Measurements from ENCODE around the gene VPS35L. TPM values are rescaled to one million over a fixed set of nuclear protein-coding genes. Genes with fewer than 3 reads are reported as not detected.

Gene VPS35L
- total and polyA plus RNA-seq, 2 donors (not counting 1 experiment from before 2014, with no cell fraction given): 17.5 to 62.1 TPM

- Mint-ChIP-seq H3K4me3 (no peak overlapping the region), H3K9me3 (ENCODE audit: insufficient read depth) (no peaks in the 10 kb centered on the region), H3K27me3 (no peaks in the 10 kb centered on the region), H3K4me1 (peaks cover 27% of the 10 kb centered on the region), H3K27ac (no peak overlapping the region)
- H3K4me3 ChIP-seq (ENCODE audit: control extremely low read depth in 1 of 5, extremely low read depth in 1 of 5, insufficient read depth in 1 of 5, low read depth in 2 of 5, low read length in 4 of 5): no peak overlapping the region
- H2AFZ ChIP-seq (ENCODE audit: insufficient read depth, low read depth, low read length, poor library complexity, severe bottlenecking): no peak overlapping the region
- H3K27ac ChIP-seq (ENCODE audit: low read length in 2 of 2): no peak overlapping the region
- H3K79me2 ChIP-seq (ENCODE audit: control insufficient read depth, insufficient read depth, low read length): peaks cover 33% of the 10 kb centered on the region
- no peaks in the 10 kb centered on the region for H4K20me1 ChIP-seq (ENCODE audit: control insufficient read depth, insufficient read depth, low read length, poor library complexity, severe bottlenecking)
- DNase-seq (no peak), ATAC-seq (ENCODE audit: low read depth) (no peak)
- H3K27me3 ChIP-seq (replicated peaks in 1 of 4; ENCODE audit: control extremely low read depth in 1 of 4, control insufficient read depth in 3 of 4, insufficient read depth in 4 of 4, low read length in 3 of 4): no peaks in the 10 kb centered on the region
- ChIA-PET CTCF (interaction anchor here (1.4 to 1.5 kb wide), 2 partner anchors 12 to 13 kb away, joined by 5 to 6 read pairs; no protein-coding TSS in a partner anchor), POLR2A (no interaction called here)
- no peak overlapping the region for H3K4me2 ChIP-seq (replicated peaks; ENCODE audit: low read depth, low read length, poor library complexity, severe bottlenecking)
- no CpG with 5 or more reads among the region's 2 CpGs for WGBS (ENCODE audit: insufficient coverage)
- intact Hi-C loops (cut with micrococcal nuclease): no loop called here
- TF ChIP-seq CTCF (IDR thresholded peaks at IDR 0.05): no peak
- TF ChIP-seq EZH2 (IDR thresholded peaks at IDR 0.05; ENCODE audit: borderline replicate concordance, insufficient read depth, low read depth, low read length, poor library complexity, severe bottlenecking): no peak
- H3K4me1 ChIP-seq (ENCODE audit: control insufficient read depth in 2 of 2, insufficient read depth in 2 of 2, low read length in 2 of 2): peaks cover 7 to 8% of the 10 kb centered on the region in 2 donors
- H3K36me3 ChIP-seq (replicated peaks in 1 of 2; ENCODE audit: control extremely low read depth in 1 of 2, control insufficient read depth in 1 of 2, extremely low read depth in 1 of 2, insufficient read depth in 2 of 2, low read length in 1 of 2): peaks cover 0 to 7% of the 10 kb centered on the region in 2 experiments
- H3K9ac ChIP-seq (ENCODE audit: low read length): no peak overlapping the region
- no peaks in the 10 kb centered on the region for H3K9me3 ChIP-seq (ENCODE audit: control extremely low read depth in 1 of 3, control insufficient read depth in 2 of 3, insufficient read depth in 1 of 3, low read length in 2 of 3)
Measured at GRCh38 chr16:19515757-19516156, 39.7 kb upstream of the VPS35L start.

DNA sequence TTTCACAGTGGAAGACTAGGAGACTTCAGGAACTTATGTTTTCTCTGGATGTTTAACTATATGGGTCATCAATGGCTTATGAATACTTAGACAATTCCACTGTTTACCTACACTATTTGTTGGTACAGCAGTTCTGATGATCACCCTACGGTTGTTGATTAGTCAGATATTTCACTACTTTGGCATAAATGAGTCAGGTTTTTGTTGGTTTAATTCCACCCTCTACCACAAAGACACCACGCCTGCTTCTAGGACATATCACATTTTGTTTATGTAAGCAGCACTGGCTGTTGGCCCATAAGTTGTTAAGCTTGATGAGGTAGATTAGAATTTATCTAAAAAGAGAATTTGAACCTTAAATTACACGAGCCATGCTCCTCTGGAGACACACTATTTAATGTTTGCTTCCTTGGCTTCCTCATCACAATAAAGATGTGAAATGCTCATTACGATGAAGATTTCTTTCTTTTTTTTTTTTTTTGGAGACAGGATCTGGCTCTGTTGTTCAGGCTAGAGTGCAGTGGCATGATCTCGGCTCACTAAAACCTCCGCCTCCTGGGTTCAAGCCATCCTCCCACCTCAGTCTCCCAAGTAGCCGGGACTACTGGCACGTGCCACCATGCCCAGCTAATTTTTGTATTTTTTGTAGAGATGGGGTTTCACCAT lies 37.9 kb upstream of the VPS35L start:
- Mint-ChIP-seq H3K27me3 (no peaks in the 10 kb centered on the region), H3K4me1 (peaks cover 36% of the 10 kb centered on the region), H3K9me3 (ENCODE audit: insufficient read depth) (no peaks in the 10 kb centered on the region), H3K27ac (no peak overlapping the region), H3K4me3 (no peak overlapping the region)
- H3K9ac ChIP-seq (ENCODE audit: low read length): no peak overlapping the region
- H3K9me3 ChIP-seq (ENCODE audit: control extremely low read depth in 1 of 3, control insufficient read depth in 2 of 3, insufficient read depth in 1 of 3, low read length in 2 of 3): no peaks in the 10 kb centered on the region
- intact Hi-C loops (cut with micrococcal nuclease): no loop called here
- no peak overlapping the region for H3K27ac ChIP-seq (ENCODE audit: low read length in 2 of 2)
- H3K79me2 ChIP-seq (ENCODE audit: control insufficient read depth, insufficient read depth, low read length): peaks cover 41% of the 10 kb centered on the region
- ChIA-PET CTCF (interaction anchor here (0.6 to 2.0 kb wide), 5 partner anchors 10 to 231 kb away, joined by 3 to 9 read pairs (median 5); no protein-coding TSS in a partner anchor), POLR2A (interaction anchor here (0.7 kb wide), 1 partner anchor 368 kb away, joined by 3 read pairs; no protein-coding TSS in a partner anchor)
- TF ChIP-seq CTCF (IDR thresholded peaks at IDR 0.05): no peak
- TF ChIP-seq EZH2 (IDR thresholded peaks at IDR 0.05; ENCODE audit: borderline replicate concordance, insufficient read depth, low read depth, low read length, poor library complexity, severe bottlenecking): no peak
- ATAC-seq (ENCODE audit: low read depth): no peak
- H3K4me3 ChIP-seq (ENCODE audit: control extremely low read depth in 1 of 5, extremely low read depth in 1 of 5, insufficient read depth in 1 of 5, low read depth in 2 of 5, low read length in 4 of 5): no peak overlapping the region
- peaks cover 0 to 7% of the 10 kb centered on the region in 2 experiments for H3K36me3 ChIP-seq (replicated peaks in 1 of 2; ENCODE audit: control extremely low read depth in 1 of 2, control insufficient read depth in 1 of 2, extremely low read depth in 1 of 2, insufficient read depth in 2 of 2, low read length in 1 of 2)
- H3K27me3 ChIP-seq (replicated peaks in 1 of 4; ENCODE audit: control extremely low read depth in 1 of 4, control insufficient read depth in 3 of 4, insufficient read depth in 4 of 4, low read length in 3 of 4): no peaks in the 10 kb centered on the region
- no peak overlapping the region for H2AFZ ChIP-seq (ENCODE audit: insufficient read depth, low read depth, low read length, poor library complexity, severe bottlenecking)
- WGBS (ENCODE audit: insufficient coverage): no CpG with 5 or more reads among the region's 8 CpGs
- no peak overlapping the region for H3K4me2 ChIP-seq (replicated peaks; ENCODE audit: low read depth, low read length, poor library complexity, severe bottlenecking)
- no peaks in the 10 kb centered on the region for H4K20me1 ChIP-seq (ENCODE audit: control insufficient read depth, insufficient read depth, low read length, poor library complexity, severe bottlenecking)
- no peak for DNase-seq
- peaks cover 17 to 19% of the 10 kb centered on the region in 2 donors for H3K4me1 ChIP-seq (ENCODE audit: control insufficient read depth in 2 of 2, insufficient read depth in 2 of 2, low read length in 2 of 2)
